GM18499 (cell line): Measurements from ENCODE around the gene TMEM140.
A peak's percentile ranks its signal among the peaks of the same experiment; 100 is the strongest.

Source experiments
- ATAC-seq: cut with Tn5 transposase; IDR thresholded peaks from one replicate; pipeline ENCODE4 v1.9.1; 2021; ENCODE audit warnings: moderate number of reproducible peaks; ENCODE audit not compliant: insufficient read depth, unreplicated experiment

Gene TMEM140

DNA sequence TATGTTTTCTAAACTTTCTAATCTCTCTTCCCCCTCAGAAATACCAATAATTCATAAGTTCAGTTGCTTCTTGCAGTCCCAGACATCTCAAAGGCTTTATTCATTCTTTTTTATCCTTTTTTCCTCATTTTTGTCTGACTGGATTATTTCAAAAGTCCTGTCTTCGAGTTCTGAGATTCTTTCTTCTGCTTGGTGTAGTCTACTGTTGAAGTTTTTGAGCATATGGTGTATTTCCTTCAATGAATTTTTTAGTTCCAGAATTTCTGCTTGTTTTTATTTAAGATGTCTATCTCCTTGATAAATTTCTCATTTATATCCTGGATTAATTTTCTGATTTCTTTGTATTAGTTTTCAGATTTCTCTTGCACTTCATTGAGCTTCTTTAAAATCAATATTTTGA lies 8.4 kb downstream of the TMEM140 start:
- ATAC-seq = no peak

GRCh38 chr7:135158141-135158655 lies 10.3 kb downstream of the TMEM140 start:
- no peak for ATAC-seq

DNA sequence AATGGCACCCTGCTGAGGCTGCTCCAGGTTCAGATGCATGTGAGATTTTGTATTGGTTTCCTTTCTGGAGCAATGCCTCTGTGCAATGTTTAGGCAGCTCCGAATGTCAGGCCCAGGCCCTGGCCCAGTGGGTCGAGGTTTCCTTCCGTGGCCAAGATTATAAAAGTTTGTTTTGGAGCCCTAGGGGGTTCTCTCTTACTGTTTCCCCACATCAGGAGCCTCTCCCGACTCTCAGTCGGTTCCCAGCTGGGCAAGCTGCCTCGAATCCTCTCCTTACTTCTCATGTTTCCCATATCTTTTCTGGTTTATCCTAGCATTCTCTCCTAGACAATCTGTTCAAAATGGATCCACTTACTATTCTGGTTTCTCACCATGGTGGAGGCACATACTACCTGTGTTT lies 11.0 kb downstream of the TMEM140 start:
- ATAC-seq = no peak

DNA sequence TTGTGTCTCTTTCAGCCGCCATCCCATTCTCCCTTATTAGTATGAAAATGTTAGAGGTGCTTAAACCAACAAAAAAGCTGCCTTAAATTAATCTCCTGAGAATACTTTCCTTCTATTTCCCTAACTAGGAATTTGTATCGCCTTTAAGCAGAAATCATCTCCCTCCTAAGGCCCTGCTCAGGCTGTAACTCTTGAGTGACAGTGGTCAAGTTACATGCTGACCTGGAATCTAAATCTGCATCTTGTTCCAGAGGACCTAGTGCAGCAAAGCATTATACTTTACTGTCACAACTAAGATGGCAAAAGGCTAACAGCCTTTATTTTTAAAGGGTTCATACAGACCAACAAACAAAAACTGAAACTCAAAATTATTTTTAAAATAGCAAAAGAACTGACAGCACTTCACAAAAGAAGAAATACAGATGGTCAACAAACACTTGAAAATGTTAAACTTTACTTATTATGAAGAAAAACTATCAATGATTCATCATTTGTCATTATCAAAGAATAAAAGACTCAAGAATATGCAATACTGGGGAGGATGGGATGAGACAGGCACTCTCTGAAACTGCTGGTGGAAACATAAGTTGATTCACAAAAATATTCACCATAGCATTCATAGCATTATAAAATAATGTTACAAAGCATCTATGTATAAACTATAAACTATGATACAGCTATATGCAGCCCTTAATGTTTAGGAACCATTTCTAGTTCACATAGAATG lies 11.7 kb downstream of the TMEM140 start:
- peak; percentile 21 for ATAC-seq

DNA sequence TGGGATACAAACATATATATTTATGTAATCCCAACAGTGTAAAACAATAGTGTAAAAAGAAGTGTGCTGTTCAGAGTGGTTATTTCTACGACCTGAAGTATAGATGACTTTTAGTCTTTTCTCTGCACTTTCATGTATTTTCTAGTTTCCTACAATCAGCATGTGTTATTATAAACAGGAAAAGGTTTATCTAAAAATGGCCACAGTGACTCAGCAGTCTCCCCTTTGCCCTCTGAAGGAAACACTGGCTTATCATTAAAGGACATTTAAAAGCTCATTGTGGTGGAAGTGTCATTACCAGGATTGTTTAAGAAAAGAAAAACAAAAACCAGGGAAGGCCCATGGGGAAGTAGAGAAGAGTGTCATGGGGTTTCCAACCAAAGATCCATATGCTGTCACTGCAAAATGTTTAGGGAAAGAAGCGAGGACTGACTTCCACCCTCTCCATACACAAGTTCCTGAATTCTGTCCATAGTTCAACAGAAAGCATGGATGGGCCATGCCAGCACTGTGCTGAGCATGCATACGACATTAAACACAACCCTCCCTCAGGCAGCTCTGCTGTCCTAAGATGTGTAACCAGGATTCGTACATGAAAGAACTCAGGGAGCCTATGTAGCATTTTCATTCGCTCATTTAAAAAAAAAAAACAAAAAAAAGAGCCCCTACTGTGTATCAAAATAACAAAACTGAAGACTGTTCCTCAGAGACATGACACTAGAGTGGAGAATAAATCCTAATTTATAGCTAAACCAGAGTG lies 12.4 kb downstream of the TMEM140 start:
- peak; percentile 37 for ATAC-seq

DNA sequence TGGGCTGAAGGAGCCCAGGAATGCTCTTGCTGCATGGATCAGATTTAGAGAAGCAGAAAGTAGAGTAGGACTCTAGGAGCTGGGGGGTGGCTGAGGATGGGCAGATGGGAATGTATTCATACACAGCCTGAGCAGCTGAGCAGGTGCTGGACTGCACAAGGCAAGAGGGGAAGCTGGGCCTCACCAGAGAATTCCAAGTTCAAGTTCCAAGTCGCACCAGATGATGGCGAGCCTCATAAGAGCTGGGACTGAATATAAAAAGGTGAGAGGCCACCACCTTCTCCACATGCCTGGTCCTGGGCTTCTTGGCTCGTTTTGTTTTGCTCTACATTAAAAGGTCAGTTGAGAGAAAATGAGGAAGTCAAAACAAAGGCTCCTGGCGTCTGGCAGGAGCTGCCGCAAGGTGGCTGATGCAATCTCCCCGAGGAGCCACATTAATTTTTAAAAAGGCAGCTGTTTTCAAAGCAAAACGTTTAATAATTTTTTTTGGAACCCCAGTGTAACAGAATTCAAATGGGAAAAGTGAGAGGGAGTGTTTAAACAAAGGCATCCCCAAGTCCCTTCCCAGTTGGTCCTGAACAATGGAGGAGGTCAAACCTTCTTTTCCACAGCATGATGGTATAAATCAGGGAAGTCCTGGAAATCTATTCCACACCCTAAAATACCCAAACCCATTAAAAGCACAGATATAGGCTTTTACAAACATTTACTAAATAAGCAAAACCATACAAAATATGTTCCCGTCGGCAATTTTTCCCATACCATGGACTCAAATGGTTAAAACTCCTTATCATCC lies 13.2 kb downstream of the TMEM140 start:
- no peak for ATAC-seq

GRCh38 chr7:135161669-135162068 lies 13.8 kb downstream of the TMEM140 start:
- no peak for ATAC-seq

DNA sequence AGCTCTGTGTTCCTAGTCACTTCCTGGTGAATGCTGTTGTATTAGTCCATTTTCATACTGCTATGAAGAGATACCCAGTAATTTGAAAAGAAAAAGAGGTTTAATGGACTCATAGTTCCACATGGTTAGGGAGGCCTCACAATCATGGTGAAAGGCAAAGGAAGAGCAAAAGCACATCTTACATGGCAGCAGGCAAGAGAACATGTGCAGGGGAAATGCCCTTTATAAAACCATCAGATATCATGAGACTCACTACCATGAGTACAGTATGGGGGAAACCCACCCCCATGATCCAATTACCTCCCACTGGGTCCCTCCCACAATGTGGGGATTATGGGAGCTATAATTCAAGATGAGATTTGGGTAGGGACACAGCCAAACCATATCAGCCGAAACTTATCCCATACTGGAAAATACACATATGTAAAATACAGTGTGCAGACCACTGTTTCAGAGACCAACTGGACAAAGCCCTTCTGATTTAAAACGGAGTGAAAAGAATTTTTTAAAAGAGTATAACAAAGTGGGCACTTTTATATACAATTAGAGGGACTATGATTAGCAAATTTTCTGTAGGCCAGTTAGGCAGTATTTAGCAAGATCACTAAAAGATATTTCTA lies 14.6 kb downstream of the TMEM140 start:
- no peak for ATAC-seq

DNA sequence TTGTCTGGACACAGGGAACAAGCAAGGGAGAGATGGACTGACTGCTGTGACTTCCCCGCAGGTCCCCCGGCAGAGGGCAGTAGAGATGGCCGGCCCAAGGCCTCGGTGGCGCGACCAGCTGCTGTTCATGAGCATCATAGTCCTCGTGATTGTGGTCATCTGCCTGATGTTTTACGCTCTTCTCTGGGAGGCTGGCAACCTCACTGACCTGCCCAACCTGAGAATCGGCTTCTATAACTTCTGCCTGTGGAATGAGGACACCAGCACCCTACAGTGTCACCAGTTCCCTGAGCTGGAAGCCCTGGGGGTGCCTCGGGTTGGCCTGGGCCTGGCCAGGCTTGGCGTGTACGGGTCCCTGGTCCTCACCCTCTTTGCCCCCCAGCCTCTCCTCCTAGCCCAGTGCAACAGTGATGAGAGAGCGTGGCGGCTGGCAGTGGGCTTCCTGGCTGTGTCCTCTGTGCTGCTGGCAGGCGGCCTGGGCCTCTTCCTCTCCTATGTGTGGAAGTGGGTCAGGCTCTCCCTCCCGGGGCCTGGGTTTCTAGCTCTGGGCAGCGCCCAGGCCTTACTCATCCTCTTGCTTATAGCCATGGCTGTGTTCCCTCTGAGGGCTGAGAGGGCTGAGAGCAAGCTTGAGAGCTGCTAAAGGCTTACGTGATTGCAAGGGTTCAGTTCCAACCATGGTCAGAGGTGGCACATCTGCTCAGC lies 16.6 kb downstream of the TMEM140 start:
- no peak for ATAC-seq

DNA sequence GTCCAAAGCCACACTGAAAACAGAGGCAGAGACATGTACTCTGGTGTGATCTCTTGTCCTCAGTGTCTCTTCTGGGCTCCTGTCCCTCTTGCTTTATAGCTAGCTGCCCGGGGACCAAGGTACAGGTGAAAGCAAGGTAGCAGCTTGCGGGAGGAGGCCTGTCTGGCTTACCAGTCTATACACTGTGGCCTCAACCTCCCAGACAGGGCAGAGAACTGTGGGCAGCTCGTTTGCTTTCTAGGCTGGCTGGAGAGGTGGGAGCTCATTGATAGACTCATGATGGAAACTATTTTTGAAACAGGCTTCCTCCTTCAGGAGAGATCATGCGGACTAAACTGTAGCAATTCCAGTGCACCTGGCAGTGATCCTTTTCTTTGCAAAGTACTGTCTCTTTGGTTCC lies 18.0 kb downstream of the TMEM140 start:
- ATAC-seq = no peak

DNA sequence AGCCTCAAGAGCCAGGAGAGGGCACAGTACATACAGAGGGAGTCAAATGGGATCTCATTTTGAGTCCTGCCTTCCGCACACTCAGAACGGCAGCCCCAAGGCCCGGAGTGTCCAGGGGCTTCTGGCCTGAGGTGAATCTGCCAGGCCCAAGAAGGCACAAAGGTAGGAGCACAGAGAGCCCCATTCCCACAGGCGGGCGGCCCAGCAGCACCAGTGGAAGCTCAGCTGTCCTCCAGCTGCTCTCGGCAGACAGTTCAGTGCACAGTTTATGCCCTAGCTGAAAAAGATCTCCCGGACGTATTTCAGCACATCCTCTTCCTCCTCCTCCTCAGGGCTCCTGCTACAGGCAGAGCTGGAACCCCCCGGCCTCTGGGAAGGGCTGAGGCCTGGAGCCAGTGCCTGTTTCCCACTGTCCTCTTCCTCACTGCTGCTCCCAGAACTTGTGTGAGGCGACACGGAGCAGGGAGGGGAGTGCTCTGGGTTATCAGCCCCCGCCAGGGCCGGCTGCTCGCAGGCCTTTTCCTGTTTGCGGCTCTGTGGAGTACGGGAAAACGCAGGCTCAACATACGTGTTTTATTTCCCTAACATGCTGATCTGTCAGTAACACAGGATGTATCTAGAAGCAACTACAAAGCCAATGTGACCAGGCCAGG lies 18.6 kb downstream of the TMEM140 start:
- no peak for ATAC-seq

- ATAC-seq = no peak
These were observed 19.6 kb downstream of the TMEM140 start for GRCh38 chr7:135167365-135167917.

DNA sequence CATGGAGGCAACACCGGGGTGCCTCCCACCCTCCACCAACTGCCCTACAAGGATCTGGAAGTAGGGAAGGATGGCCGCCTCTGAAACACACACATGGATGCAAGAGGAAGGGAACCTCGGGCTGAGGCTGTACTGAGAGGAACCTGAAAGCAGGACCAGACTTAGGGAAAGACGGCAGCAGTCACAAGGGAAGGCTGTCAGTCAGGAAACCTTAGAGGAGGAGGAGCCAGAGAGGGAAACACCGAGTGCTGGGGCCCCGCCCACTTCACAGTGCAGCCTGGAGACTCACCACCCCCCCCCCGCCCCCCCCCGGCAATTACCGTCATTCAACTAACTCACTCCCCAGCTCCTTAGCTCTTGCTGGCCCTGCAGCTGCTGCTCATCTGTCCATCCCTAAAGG lies 20.1 kb downstream of the TMEM140 start:
- ATAC-seq = no peak

DNA sequence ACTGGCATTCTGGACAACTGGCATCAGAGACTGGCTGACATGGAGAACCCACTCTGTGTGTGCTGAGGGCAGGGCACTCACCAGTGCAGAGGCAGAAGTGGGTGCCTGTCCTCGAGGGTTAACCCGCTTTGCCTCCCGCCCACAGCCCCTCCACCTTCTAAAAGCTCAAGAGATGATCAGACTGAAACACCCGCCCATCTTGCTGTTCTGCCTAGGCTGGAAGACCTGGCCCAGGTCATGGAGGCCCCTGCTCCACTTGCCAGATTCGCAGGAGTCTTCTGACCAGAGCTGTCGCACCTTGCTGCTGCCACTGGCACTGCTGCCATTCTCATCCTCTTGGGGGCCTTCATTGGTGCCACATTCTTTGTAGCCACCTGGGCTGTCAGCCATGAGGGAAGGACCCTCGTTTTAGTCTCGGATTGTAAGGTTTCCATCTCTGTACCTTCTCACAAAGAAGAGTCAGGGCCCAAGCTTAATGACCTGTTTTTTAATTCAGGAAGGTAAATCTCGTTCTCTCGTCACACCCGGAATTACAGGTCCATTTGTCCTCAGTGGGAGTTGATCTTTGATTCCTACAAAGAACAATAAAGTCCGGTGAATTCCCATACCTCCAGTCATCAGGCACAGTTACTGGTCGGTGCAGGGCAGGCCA lies 20.7 kb downstream of the TMEM140 start:
- ATAC-seq = no peak

- ATAC-seq = peak; percentile 36
These were observed 21.5 kb downstream of the TMEM140 start for GRCh38 chr7:135169141-135169963.

DNA sequence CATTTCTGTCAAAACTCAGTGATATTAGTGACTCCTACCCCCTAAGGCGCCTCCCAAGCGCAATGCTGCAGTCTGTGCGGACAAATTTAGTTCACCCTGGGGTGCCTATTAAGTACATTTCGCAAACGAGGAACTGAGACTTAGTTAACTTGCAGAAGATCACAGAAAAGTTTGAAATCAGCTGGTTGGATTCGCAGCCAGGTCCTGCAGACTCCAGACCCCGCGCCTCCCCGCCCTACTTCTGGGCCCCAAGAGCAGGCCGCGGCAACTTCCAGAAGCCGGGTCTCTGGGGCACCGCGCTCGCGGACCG lies 22.0 kb downstream of the TMEM140 start:
- peak; percentile 8 for ATAC-seq

GRCh38 chr7:135170274-135170997 lies 22.6 kb downstream of the TMEM140 start, which contains the start of gene CYREN:
CYREN (minus strand) TSS chr7:135170707; CDS start chr7:135168922, 1,785 bp downstream.
- peak; percentile 26 for ATAC-seq
